ENCODE data around the gene PHYHD1. TPM values are rescaled to one million over a fixed set of nuclear protein-coding genes. Genes with fewer than 3 reads are reported as not detected.

Gene PHYHD1
- total and polyA plus RNA-seq, 4 experiments from 2014 or later, result 1.7 to 2.2 TPM; not detected in 2

GRCh38 chr9:128913048-128913900, 7.5 kb upstream of the PHYHD1 start:
- Histone ChIP-seq H3K36me3 (ENCODE audit: insufficient read depth, low read length) (peaks cover 55% of the 10 kb centered on the region), H3K27me3 (ENCODE audit: insufficient read depth, low read length) (no peaks in the 10 kb centered on the region), H3K4me1 (ENCODE audit: insufficient read depth, low read length) (peaks cover 51% of the 10 kb centered on the region), H3K27ac (ENCODE audit: low read depth, low read length) (no peak overlapping the region), H3K4me3 (ENCODE audit: low read length in 2 of 2) (no peak overlapping the region), H3K9me3 (ENCODE audit: control insufficient read depth in 1 of 2, low read length in 2 of 2) (no peaks in the 10 kb centered on the region)
- intact Hi-C loops (cut with micrococcal nuclease), result no loop called here
- CTCF ChIA-PET (ENCODE audit: partially characterized antibody), result interaction anchor here (1.0 to 4.4 kb wide), 2 partner anchors 15 kb away, joined by 8 to 20 read pairs; no protein-coding TSS in a partner anchor
- H3K27ac Mint-ChIP-seq, result peak overlapping the region; percentile 41 to 91 (median 81)
- H3K36me3 Mint-ChIP-seq, result peaks cover 40 to 53% of the 10 kb centered on the region in 2 donors
- H3K4me3 Mint-ChIP-seq, result peak overlapping the region in 2 of 8 donors; percentile 2 to 15
- POLR2A ChIA-PET (ENCODE audit: partially characterized antibody), result interaction anchor here (0.8 kb wide), 1 partner anchor 11 kb away, joined by 5 read pairs; no protein-coding TSS in a partner anchor
- DNase-seq, result no peak
- H3K27me3 Mint-ChIP-seq, result no peaks in the 10 kb centered on the region
- peaks cover 18 to 59% (median 32%) of the 10 kb centered on the region in 4 donors for H3K4me1 Mint-ChIP-seq
- H3K9me3 Mint-ChIP-seq, result no peaks in the 10 kb centered on the region

DNA sequence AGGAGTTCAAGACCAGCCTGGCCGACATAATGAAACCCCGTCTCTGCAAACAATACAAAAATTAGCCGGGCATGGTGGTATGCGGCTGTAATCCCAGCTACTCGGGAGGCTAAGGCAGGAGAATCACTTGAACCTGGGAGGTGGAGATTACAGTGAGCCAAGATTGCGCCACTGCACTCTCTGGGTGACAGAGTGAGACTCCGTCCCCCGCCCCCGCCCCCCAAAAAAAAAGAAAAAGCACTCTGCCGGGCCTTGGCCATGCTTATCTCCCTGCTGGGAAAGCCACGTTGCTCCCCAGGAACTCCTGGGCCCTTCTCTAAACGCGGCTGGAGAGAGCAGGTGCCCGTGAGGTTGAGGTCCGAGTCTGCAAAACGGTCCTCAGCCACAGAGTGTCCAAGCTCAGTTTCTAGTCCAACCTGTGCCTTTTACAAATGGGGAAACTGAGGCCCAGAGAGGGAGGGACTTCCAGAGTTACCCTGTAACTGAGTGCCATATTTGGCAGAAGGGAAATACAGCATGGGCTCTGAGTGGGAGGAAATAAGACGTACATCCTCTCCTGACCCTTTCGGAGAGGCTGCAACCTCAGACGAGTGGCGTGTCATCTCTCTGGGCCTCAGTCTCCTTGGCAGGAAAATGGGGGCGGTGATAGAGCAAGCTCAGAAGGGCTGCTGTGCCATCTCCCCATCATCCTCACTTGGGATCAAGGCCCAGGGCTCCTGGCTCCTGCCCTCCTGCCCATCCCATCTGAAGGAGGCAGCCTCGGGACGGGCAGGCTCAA, 6.6 kb upstream of the PHYHD1 start:
- H3K4me1 ChIP-seq (ENCODE audit: insufficient read depth, low read length), result peaks cover 51% of the 10 kb centered on the region
- no peaks in the 10 kb centered on the region for H3K27me3 Mint-ChIP-seq
- intact Hi-C loops (cut with micrococcal nuclease), result no loop called here
- H3K4me3 ChIP-seq (ENCODE audit: low read length in 2 of 2), result no peak overlapping the region
- H3K36me3 Mint-ChIP-seq, result peaks cover 34 to 46% of the 10 kb centered on the region in 2 donors
- peaks cover 18 to 50% (median 30%) of the 10 kb centered on the region in 4 donors for H3K4me1 Mint-ChIP-seq
- H3K4me3 Mint-ChIP-seq, result no peak overlapping the region
- POLR2A ChIA-PET (ENCODE audit: partially characterized antibody), result interaction anchor here (0.7 to 2.0 kb wide), 2 partner anchors 13 to 21 kb away, joined by 3 to 7 read pairs; no protein-coding TSS in a partner anchor
- H3K9me3 ChIP-seq (ENCODE audit: control insufficient read depth in 1 of 2, low read length in 2 of 2), result no peaks in the 10 kb centered on the region
- H3K27ac Mint-ChIP-seq, result peak overlapping the region in 4 of 7 donors; percentile 22 to 50 (median 42)
- no peaks in the 10 kb centered on the region for H3K27me3 ChIP-seq (ENCODE audit: insufficient read depth, low read length)
- CTCF ChIA-PET (ENCODE audit: partially characterized antibody), result interaction anchor here (4.4 kb wide), 1 partner anchor 14 kb away, joined by 20 read pairs; no protein-coding TSS in a partner anchor
- H3K27ac ChIP-seq (ENCODE audit: low read depth, low read length), result no peak overlapping the region
- H3K9me3 Mint-ChIP-seq, result no peaks in the 10 kb centered on the region
- peaks cover 46% of the 10 kb centered on the region for H3K36me3 ChIP-seq (ENCODE audit: insufficient read depth, low read length)
- DNase-seq, result no peak

GRCh38 chr9:128916204-128916603, 4.6 kb upstream of the PHYHD1 start:
- POLR2A ChIA-PET (ENCODE audit: partially characterized antibody), result interaction anchor here (1.3 kb wide), 1 partner anchor 16 kb away, joined by 4 read pairs; no protein-coding TSS in a partner anchor
- no peak overlapping the region for H3K27ac Mint-ChIP-seq

GRCh38 chr9:128916745-128917144, 4.0 kb upstream of the PHYHD1 start:
- Mint-ChIP-seq H3K27me3 (no peaks in the 10 kb centered on the region), H3K9me3 (no peaks in the 10 kb centered on the region), H3K27ac (no peak overlapping the region), H3K4me1 (peaks cover 13 to 27% (median 20%) of the 10 kb centered on the region in 4 donors), H3K4me3 (no peak overlapping the region), H3K36me3 (peaks cover 27 to 37% of the 10 kb centered on the region in 2 donors)
- POLR2A ChIA-PET (ENCODE audit: partially characterized antibody), result interaction anchor here (1.3 kb wide), 1 partner anchor 17 kb away, joined by 4 read pairs; no protein-coding TSS in a partner anchor
- DNase-seq, result no peak
- Histone ChIP-seq H3K4me3 (ENCODE audit: low read length in 2 of 2) (no peak overlapping the region), H3K27me3 (ENCODE audit: insufficient read depth, low read length) (no peaks in the 10 kb centered on the region), H3K4me1 (ENCODE audit: insufficient read depth, low read length) (peaks cover 32% of the 10 kb centered on the region), H3K36me3 (ENCODE audit: insufficient read depth, low read length) (peaks cover 28% of the 10 kb centered on the region), H3K27ac (ENCODE audit: low read depth, low read length) (no peak overlapping the region), H3K9me3 (ENCODE audit: control insufficient read depth in 1 of 2, low read length in 2 of 2) (no peaks in the 10 kb centered on the region)
- CTCF ChIA-PET (ENCODE audit: partially characterized antibody), result interaction anchor here (0.7 to 4.4 kb wide), 2 partner anchors 12 to 264 kb away, joined by 3 to 20 read pairs; no protein-coding TSS in a partner anchor
- intact Hi-C loops (cut with micrococcal nuclease), result no loop called here

More at GRCh38 chr9:128916204-128916603, 4.6 kb upstream of the PHYHD1 start:
- Mint-ChIP-seq H3K9me3 (no peaks in the 10 kb centered on the region), H3K36me3 (peaks cover 27 to 37% of the 10 kb centered on the region in 2 donors), H3K27me3 (no peaks in the 10 kb centered on the region), H3K4me3 (no peak overlapping the region), H3K4me1 (peaks cover 13 to 32% (median 24%) of the 10 kb centered on the region in 4 donors)
- H3K9me3 ChIP-seq (ENCODE audit: control insufficient read depth in 1 of 2, low read length in 2 of 2), result no peaks in the 10 kb centered on the region
- no peak for DNase-seq
- no peaks in the 10 kb centered on the region for H3K27me3 ChIP-seq (ENCODE audit: insufficient read depth, low read length)
- peaks cover 28% of the 10 kb centered on the region for H3K36me3 ChIP-seq (ENCODE audit: insufficient read depth, low read length)
- no peak overlapping the region for H3K4me3 ChIP-seq (ENCODE audit: low read length in 2 of 2)
- CTCF ChIA-PET (ENCODE audit: partially characterized antibody), result interaction anchor here (0.7 to 4.4 kb wide), 2 partner anchors 12 to 265 kb away, joined by 3 to 20 read pairs; no protein-coding TSS in a partner anchor
- H3K27ac ChIP-seq (ENCODE audit: low read depth, low read length), result no peak overlapping the region
- intact Hi-C loops (cut with micrococcal nuclease), result no loop called here
- peaks cover 38% of the 10 kb centered on the region for H3K4me1 ChIP-seq (ENCODE audit: insufficient read depth, low read length)

DNA sequence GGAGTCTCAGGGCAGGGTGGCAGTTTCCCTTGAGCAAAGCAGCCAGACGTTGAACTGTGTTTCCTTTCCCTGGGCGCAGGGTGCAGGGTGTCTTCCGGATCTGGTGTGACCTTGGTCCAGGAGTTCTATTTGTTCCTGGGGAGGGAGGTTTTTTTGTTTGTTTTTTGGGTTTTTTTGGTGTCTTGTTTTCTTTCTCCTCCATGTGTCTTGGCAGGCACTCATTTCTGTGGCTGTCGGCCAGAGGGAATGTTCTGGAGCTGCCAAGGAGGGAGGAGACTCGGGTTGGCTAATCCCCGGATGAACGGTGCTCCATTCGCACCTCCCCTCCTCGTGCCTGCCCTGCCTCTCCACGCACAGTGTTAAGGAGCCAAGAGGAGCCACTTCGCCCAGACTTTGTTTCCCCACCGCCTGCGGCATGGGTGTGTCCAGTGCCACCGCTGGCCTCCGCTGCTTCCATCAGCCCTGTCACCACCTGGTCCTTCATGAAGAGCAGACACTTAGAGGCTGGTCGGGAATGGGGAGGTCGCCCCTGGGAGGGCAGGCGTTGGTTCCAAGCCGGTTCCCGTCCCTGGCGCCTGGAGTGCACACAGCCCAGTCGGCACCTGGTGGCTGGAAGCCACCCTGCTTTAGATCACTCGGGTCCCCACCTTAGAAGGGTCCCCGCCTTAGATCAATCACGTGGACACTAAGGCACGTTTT, 3.5 kb upstream of the PHYHD1 start:
- peak overlapping the region in 1 of 7 donors; percentile 57 for H3K27ac Mint-ChIP-seq
- ChIA-PET CTCF (ENCODE audit: partially characterized antibody) (interaction anchor here (0.7 to 4.4 kb wide), 2 partner anchors 11 to 264 kb away, joined by 3 to 20 read pairs; no protein-coding TSS in a partner anchor), POLR2A (ENCODE audit: partially characterized antibody) (interaction anchor here (1.3 kb wide), 1 partner anchor 18 kb away, joined by 4 read pairs; no protein-coding TSS in a partner anchor)

GRCh38 chr9:128918921-128919320, 1.9 kb upstream of the PHYHD1 start:
- no peak overlapping the region for H3K4me3 Mint-ChIP-seq
- Histone ChIP-seq H3K9me3 (ENCODE audit: control insufficient read depth in 1 of 2, low read length in 2 of 2) (no peaks in the 10 kb centered on the region), H3K4me3 (ENCODE audit: low read length in 2 of 2) (no peak overlapping the region), H3K27ac (ENCODE audit: low read depth, low read length) (no peak overlapping the region), H3K4me1 (ENCODE audit: insufficient read depth, low read length) (peaks cover 11% of the 10 kb centered on the region), H3K27me3 (ENCODE audit: insufficient read depth, low read length) (no peaks in the 10 kb centered on the region), H3K36me3 (ENCODE audit: insufficient read depth, low read length) (peaks cover 20% of the 10 kb centered on the region)
- peaks cover 18 to 27% of the 10 kb centered on the region in 2 donors for H3K36me3 Mint-ChIP-seq
- H3K4me1 Mint-ChIP-seq, result peaks cover 0 to 9% (median 4%) of the 10 kb centered on the region in 4 donors
- POLR2A ChIA-PET (ENCODE audit: partially characterized antibody), result no interaction called here
- CTCF ChIA-PET (ENCODE audit: partially characterized antibody), result interaction anchor here (1.0 to 1.3 kb wide), 3 partner anchors 8 to 10 kb away, joined by 4 to 7 read pairs (median 4); no protein-coding TSS in a partner anchor
- peak overlapping the region in 2 of 7 donors; percentile 21 to 72 for H3K27ac Mint-ChIP-seq
- DNase-seq, result no peak
- no peaks in the 10 kb centered on the region for H3K9me3 Mint-ChIP-seq
- intact Hi-C loops (cut with micrococcal nuclease), result no loop called here
- no peaks in the 10 kb centered on the region for H3K27me3 Mint-ChIP-seq

More for the DNA sequence above, 3.5 kb upstream of the PHYHD1 start:
- Mint-ChIP-seq H3K9me3 (no peaks in the 10 kb centered on the region), H3K27me3 (no peaks in the 10 kb centered on the region), H3K36me3 (peaks cover 27 to 37% of the 10 kb centered on the region in 2 donors), H3K4me3 (no peak overlapping the region), H3K4me1 (peaks cover 8 to 21% (median 16%) of the 10 kb centered on the region in 4 donors)
- intact Hi-C loops (cut with micrococcal nuclease), result no loop called here
- Histone ChIP-seq H3K27ac (ENCODE audit: low read depth, low read length) (no peak overlapping the region), H3K9me3 (ENCODE audit: control insufficient read depth in 1 of 2, low read length in 2 of 2) (no peaks in the 10 kb centered on the region), H3K4me3 (ENCODE audit: low read length in 2 of 2) (no peak overlapping the region), H3K4me1 (ENCODE audit: insufficient read depth, low read length) (peaks cover 27% of the 10 kb centered on the region), H3K27me3 (ENCODE audit: insufficient read depth, low read length) (no peaks in the 10 kb centered on the region), H3K36me3 (ENCODE audit: insufficient read depth, low read length) (peaks cover 27% of the 10 kb centered on the region)
- DNase-seq, result no peak
